HFF-Myc (cell line): Measurements from ENCODE around the gene GARIN5A.

ENCODE experiments used
- DNase-seq: peaks from one replicate; pipeline ENCODE4 v3.0.0-alpha.2; 2011; ENCODE audit warnings: low read depth; ENCODE audit errors: extremely low read depth
- H3K4me3 ChIP-seq: replicated peaks from 2 replicates; pipeline ENCODE4 v1.5.1; 2011; ENCODE audit warnings: low read depth, mild to moderate bottlenecking, control low read depth, low read length
- CTCF ChIP-seq: IDR thresholded peaks from 2 replicates; pipeline ENCODE4 v1.5.1; 2012; ENCODE audit warnings: mild to moderate bottlenecking, low read depth, low read length, control low read depth; ENCODE audit errors: missing control alignments

Gene GARIN5A

GRCh38 chr19:50512112-50512998 is 35.7 kb upstream of the GARIN5A start:
- TF ChIP-seq CTCF, result no peak
- peak overlapping the region; percentile 68 for H3K4me3 ChIP-seq
- DNase-seq, result no peak

- peak within 1 kb of the TSS; percentile 68 for H3K4me3 ChIP-seq
- TF ChIP-seq CTCF, result no peak
- DNase-seq, result peak; percentile 96
Observed at GRCh38 chr19:50511069-50511822, 34.6 kb upstream of the GARIN5A start, which contains the start of gene JOSD2. Gene JOSD2, minus strand, starts transcription at chr19:50511191. Its CDS starts 760 bp downstream, at chr19:50510431.

- peak overlapping the region; percentile 68 for H3K4me3 ChIP-seq
- TF ChIP-seq CTCF, result no peak
- DNase-seq, result no peak
Observed at GRCh38 chr19:50510700-50511068, 34.0 kb upstream of the GARIN5A start.

- no peak for DNase-seq
- no peak for TF ChIP-seq CTCF
- peak overlapping the region; percentile 68 for H3K4me3 ChIP-seq
Observed at GRCh38 chr19:50510121-50510670, 33.5 kb upstream of the GARIN5A start.

- TF ChIP-seq CTCF, result no peak
- no peak overlapping the region for H3K4me3 ChIP-seq
- no peak for DNase-seq
Observed at GRCh38 chr19:50509366-50509765, 32.7 kb upstream of the GARIN5A start.

GRCh38 chr19:50508843-50509190 is 32.2 kb upstream of the GARIN5A start:
- no peak for DNase-seq
- no peak overlapping the region for H3K4me3 ChIP-seq
- TF ChIP-seq CTCF, result no peak
